Keratinocyte (primary cell): Measurements from ENCODE around the gene LRRC4. TPM values are rescaled to one million over a fixed set of nuclear protein-coding genes. Genes with fewer than 3 reads are reported as not detected.

Experiments
- DNase-seq: peaks from one replicate; pipeline ENCODE4 v3.0.0-alpha.2; 2011; ENCODE audit warnings: low read depth, missing footprints, low spot score
- FAIRE-seq: peaks from 2 replicates; lab custom pipeline; 2011; peaks lifted over from hg19 to GRCh38; lab: Jason Lieb, UNC
- H2AFZ ChIP-seq: 2 replicates; pipeline ENCODE4 v1.6.0; 2012; ENCODE audit warnings: low read length, control low read depth, inconsistent platforms; ENCODE audit not compliant: control insufficient read depth
- H3K27ac ChIP-seq: 2 replicates; pipeline ENCODE4 v1.5.1; 2011; ENCODE audit warnings: low read length; ENCODE audit not compliant: control insufficient read depth, insufficient read depth
- H3K27me3 ChIP-seq: 3 replicates; pipeline ENCODE4 v1.6.0; 2011; ENCODE audit warnings: low read length; ENCODE audit not compliant: control insufficient read depth, insufficient read depth; ENCODE audit errors: extremely low read depth
- H3K36me3 ChIP-seq, 2 experiments: 2 replicates in 1 of 2; 3 replicates in 1 of 2; pipeline ENCODE4 v1.5.1; 2011; ENCODE audit warnings: low read length in 2 of 2, mild to moderate bottlenecking in 1 of 2; ENCODE audit not compliant: control insufficient read depth in 2 of 2, insufficient read depth in 2 of 2; ENCODE audit errors: extremely low read depth in 1 of 2
- H3K4me1 ChIP-seq: 3 replicates; pipeline ENCODE4 v1.5.1; 2011; ENCODE audit warnings: low read length; ENCODE audit not compliant: control insufficient read depth, insufficient read depth; ENCODE audit errors: extremely low read depth
- H3K4me2 ChIP-seq: 3 replicates; pipeline ENCODE4 v1.6.0; 2011; ENCODE audit warnings: low read depth, low read length; ENCODE audit not compliant: control insufficient read depth, insufficient read depth; ENCODE audit errors: extremely low read depth
- H3K4me3 ChIP-seq, 3 experiments: fragments of 200-600 bp in 1 of 3; sonication (generic) in 1 of 3; 2 replicates in 2 of 3; 3 replicates in 1 of 3; pipeline ENCODE4 v1.5.1; 2011 to 2016; ENCODE audit warnings: low read length in 3 of 3, mild to moderate bottlenecking in 3 of 3, control low read depth in 2 of 3, inconsistent platforms in 1 of 3, low read depth in 1 of 3, mixed read lengths in 1 of 3, mixed run types in 1 of 3, moderate library complexity in 1 of 3; ENCODE audit not compliant: control insufficient read depth in 2 of 3, insufficient read depth in 2 of 3; ENCODE audit errors: extremely low read depth in 1 of 3
- H3K79me2 ChIP-seq: 2 replicates; pipeline ENCODE4 v1.6.0; 2012; ENCODE audit warnings: low read length; ENCODE audit not compliant: control insufficient read depth, insufficient read depth
- H3K9ac ChIP-seq: 3 replicates; pipeline ENCODE4 v1.6.0; 2011; ENCODE audit warnings: low read length; ENCODE audit not compliant: control insufficient read depth, insufficient read depth; ENCODE audit errors: extremely low read depth
- H3K9me1 ChIP-seq: 3 replicates; pipeline ENCODE4 v1.6.0; 2011; ENCODE audit warnings: low read length; ENCODE audit not compliant: control insufficient read depth, insufficient read depth; ENCODE audit errors: extremely low read depth
- H3K9me3 ChIP-seq: 2 replicates; pipeline ENCODE4 v1.5.1; 2012; ENCODE audit warnings: low read depth, low read length; ENCODE audit not compliant: control insufficient read depth
- H4K20me1 ChIP-seq: 3 replicates; pipeline ENCODE4 v1.6.0; 2011; ENCODE audit warnings: low read length; ENCODE audit not compliant: control insufficient read depth, insufficient read depth; ENCODE audit errors: extremely low read depth
- EZH2 ChIP-seq: IDR thresholded peaks from one replicate; pipeline ENCODE4 v1.6.1; 2012; ENCODE audit warnings: inconsistent platforms, mild to moderate bottlenecking, low read length, moderate library complexity
- dilution Hi-C: fragments of 300-500 bp; cut with MboI; formaldehyde crosslinking; loops from one replicate; pipeline ENCODE4 v1.7.0; 2020; ENCODE audit warnings: low sequenced_read_pairs; ENCODE audit not compliant: extremely low pct_ligation_motif_present
- polyA plus RNA-seq, 5 experiments: library from polyadenylated mRNA; depleted of rRNA in 3 of 5; stranded (reverse) in 3 of 5; stranded (forward) in 1 of 5; unstranded in 1 of 5; fragments of >200 nt; gene quantifications; 1 replicate in 1 of 5; 2 replicates in 3 of 5; 3 replicates in 1 of 5; pipeline versions ENCODE4 v1.2.1 to v1.2.3, GENCODE V29; 2011 to 2012; ENCODE audit warnings: missing spikeins in 2 of 5, low read depth in 1 of 5, low replicate concordance in 1 of 5
- TF ChIP-seq, protein P1 (sequence below), 3 experiments: IDR thresholded peaks in 1 of 3; conservative IDR thresholded peaks in 1 of 3; optimal IDR thresholded peaks in 1 of 3; 2 replicates in 2 of 3; 3 replicates in 1 of 3; pipeline versions ENCODE3 to v1.5.1; 2011; ENCODE audit warnings: low read length in 3 of 3, mild to moderate bottlenecking in 3 of 3, moderate library complexity in 2 of 3, control low read depth in 1 of 3, inconsistent platforms in 1 of 3; ENCODE audit not compliant: insufficient read depth in 2 of 3; ENCODE audit errors: extremely low read depth in 1 of 3

The LRRC4 gene
- polyA plus RNA-seq, 1 donor (not counting 4 experiments of a cell fraction or from before 2014, with no cell fraction given) = 0.07 TPM

DNA sequence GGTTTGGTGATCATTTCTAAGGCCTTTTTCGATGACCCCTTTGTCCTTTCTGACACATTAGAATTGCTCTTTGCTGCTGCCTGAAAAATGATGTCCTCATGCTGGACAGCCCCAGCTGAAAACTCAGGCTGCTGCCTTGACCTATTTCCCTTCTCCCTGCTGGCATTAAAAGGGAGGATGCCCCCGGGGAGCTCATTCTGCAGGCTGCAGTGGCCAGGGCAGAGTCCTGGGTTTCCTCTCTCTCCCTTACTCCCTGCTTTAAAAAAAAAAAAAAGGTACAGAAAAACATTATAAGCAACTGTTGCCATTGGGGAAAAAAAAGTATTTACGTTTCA lies 35.4 kb downstream of the LRRC4 start:
- TF ChIP-seq EZH2 = no peak
- TF ChIP-seq, protein P1, sequence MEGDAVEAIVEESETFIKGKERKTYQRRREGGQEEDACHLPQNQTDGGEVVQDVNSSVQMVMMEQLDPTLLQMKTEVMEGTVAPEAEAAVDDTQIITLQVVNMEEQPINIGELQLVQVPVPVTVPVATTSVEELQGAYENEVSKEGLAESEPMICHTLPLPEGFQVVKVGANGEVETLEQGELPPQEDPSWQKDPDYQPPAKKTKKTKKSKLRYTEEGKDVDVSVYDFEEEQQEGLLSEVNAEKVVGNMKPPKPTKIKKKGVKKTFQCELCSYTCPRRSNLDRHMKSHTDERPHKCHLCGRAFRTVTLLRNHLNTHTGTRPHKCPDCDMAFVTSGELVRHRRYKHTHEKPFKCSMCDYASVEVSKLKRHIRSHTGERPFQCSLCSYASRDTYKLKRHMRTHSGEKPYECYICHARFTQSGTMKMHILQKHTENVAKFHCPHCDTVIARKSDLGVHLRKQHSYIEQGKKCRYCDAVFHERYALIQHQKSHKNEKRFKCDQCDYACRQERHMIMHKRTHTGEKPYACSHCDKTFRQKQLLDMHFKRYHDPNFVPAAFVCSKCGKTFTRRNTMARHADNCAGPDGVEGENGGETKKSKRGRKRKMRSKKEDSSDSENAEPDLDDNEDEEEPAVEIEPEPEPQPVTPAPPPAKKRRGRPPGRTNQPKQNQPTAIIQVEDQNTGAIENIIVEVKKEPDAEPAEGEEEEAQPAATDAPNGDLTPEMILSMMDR (optimal IDR thresholded peaks at IDR 0.05 in 1 of 3, IDR thresholded peaks at IDR 0.05 in 1 of 3, conservative IDR thresholded peaks at IDR 0.05 in 1 of 3; ENCODE audit: extremely low read depth in 1 of 3, insufficient read depth in 2 of 3, low read length in 3 of 3) = no peak
- H3K79me2 ChIP-seq = no peaks in the 10 kb centered on the region
- H3K9me3 ChIP-seq = no peaks in the 10 kb centered on the region
- no peaks in the 10 kb centered on the region for H3K4me1 ChIP-seq
- H3K27ac ChIP-seq = no peak overlapping the region
- dilution Hi-C loops = no loop called here
- no peak for DNase-seq
- H2AFZ ChIP-seq = no peak overlapping the region
- H3K4me2 ChIP-seq = no peak overlapping the region
- peaks cover 8 to 22% of the 10 kb centered on the region in 2 experiments for H3K36me3 ChIP-seq
- H3K4me3 ChIP-seq = no peak overlapping the region
- no peak overlapping the region for H3K9ac ChIP-seq
- no peaks in the 10 kb centered on the region for H4K20me1 ChIP-seq
- FAIRE-seq = no peak
- H3K9me1 ChIP-seq = no peaks in the 10 kb centered on the region
- no peaks in the 10 kb centered on the region for H3K27me3 ChIP-seq

DNA sequence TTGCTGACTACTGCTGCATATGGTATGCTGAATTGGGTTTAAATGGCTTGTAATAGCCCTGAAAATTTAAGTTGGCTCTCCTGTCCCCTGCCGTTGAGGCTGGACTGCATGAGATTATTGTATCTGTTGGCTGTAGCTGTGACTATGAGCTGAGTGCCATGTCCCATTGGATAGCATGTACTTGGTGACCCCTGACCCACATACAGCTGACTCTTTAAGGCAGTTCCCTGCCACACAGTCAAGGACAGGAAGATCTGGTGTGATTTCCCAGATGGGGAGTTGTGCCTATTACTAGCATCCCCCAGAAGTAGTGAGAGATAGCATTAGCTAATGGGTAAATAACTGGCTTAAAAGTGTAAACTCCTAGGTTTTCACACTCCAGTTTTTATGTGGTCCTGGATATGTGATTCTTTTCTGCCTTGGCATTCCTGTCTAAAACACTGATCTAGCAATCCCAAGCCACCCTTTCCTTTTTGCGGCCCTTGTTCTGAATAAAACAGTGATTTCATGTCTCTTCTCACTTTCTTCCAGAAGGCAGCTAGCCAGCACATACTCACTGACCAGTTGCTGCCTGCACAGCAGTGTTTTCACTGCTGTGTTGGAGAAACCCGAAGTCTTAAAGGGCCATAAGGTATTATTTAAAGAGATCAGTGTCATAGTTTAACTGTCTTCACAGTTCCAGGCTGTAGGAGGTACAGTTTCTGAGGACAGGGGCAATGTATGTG lies 35.9 kb downstream of the LRRC4 start:
- H3K36me3 ChIP-seq = peaks cover 8 to 21% of the 10 kb centered on the region in 2 experiments
- no peak overlapping the region for H3K9ac ChIP-seq
- no peak overlapping the region for H3K4me3 ChIP-seq
- FAIRE-seq = no peak
- no peaks in the 10 kb centered on the region for H3K79me2 ChIP-seq
- H2AFZ ChIP-seq = no peak overlapping the region
- H3K4me1 ChIP-seq = no peaks in the 10 kb centered on the region
- TF ChIP-seq EZH2 = no peak
- TF ChIP-seq, protein P1 (optimal IDR thresholded peaks at IDR 0.05 in 1 of 3, IDR thresholded peaks at IDR 0.05 in 1 of 3, conservative IDR thresholded peaks at IDR 0.05 in 1 of 3; ENCODE audit: extremely low read depth in 1 of 3, insufficient read depth in 2 of 3, low read length in 3 of 3) = no peak
- H3K9me1 ChIP-seq = no peaks in the 10 kb centered on the region
- H3K27me3 ChIP-seq = no peaks in the 10 kb centered on the region
- no peaks in the 10 kb centered on the region for H3K9me3 ChIP-seq
- H4K20me1 ChIP-seq = no peaks in the 10 kb centered on the region
- no peak overlapping the region for H3K4me2 ChIP-seq
- DNase-seq = no peak
- H3K27ac ChIP-seq = no peak overlapping the region
- dilution Hi-C loops = no loop called here
